Neural cell (in vitro differentiated cells): Measurements from ENCODE around the gene C1R. TPM values are rescaled to one million over a fixed set of nuclear protein-coding genes. Genes with fewer than 3 reads are reported as not detected.

Experiments used
- H2AFZ ChIP-seq: fragments of 200-600, 300-800 bp; sonication (generic), shearing (Covaris generic); 2 replicates; pipeline ENCODE4 v1.6.0; 2014; ENCODE audit warnings: low read depth, mild to moderate bottlenecking, antibody characterized with exemption, low read length, moderate library complexity
- H3F3A ChIP-seq: fragments of 200-600 bp; shearing (Covaris generic); 2 replicates; pipeline ENCODE4 v1.6.1; 2016; ENCODE audit warnings: mild to moderate bottlenecking, moderate library complexity, mixed read lengths, antibody characterized with exemption, low read length; ENCODE audit not compliant: insufficient read depth, poor library complexity, severe bottlenecking
- H3K27ac ChIP-seq: fragments of 200-600, 300-800 bp; sonication (generic), shearing (Covaris generic); 2 replicates; pipeline ENCODE4 v1.5.1; 2014; ENCODE audit warnings: mild to moderate bottlenecking, low read length, moderate library complexity
- H3K27me3 ChIP-seq: fragments of 300-800, 200-600 bp; sonication (generic), shearing (Covaris generic); 2 replicates; pipeline ENCODE4 v1.6.0; 2014; ENCODE audit warnings: mild to moderate bottlenecking, low read depth, low read length, moderate library complexity; ENCODE audit not compliant: insufficient read depth
- H3K36me3 ChIP-seq: fragments of 300-800, 200-600 bp; sonication (generic), shearing (Covaris generic); 2 replicates; pipeline ENCODE4 v1.5.1; 2014; ENCODE audit warnings: mild to moderate bottlenecking, antibody characterized with exemption, low read length, moderate library complexity; ENCODE audit not compliant: insufficient read depth
- H3K4me2 ChIP-seq: fragments of 300-800, 200-600 bp; sonication (generic), shearing (Covaris generic); 2 replicates; pipeline ENCODE4 v1.6.0; 2014; ENCODE audit warnings: mild to moderate bottlenecking, low read length
- H3K4me3 ChIP-seq: fragments of 300-800, 200-600 bp; sonication (generic), shearing (Covaris generic); 2 replicates; pipeline ENCODE4 v1.5.1; 2014; ENCODE audit warnings: mild to moderate bottlenecking, low read length, moderate library complexity
- H3K79me2 ChIP-seq: fragments of 200-600 bp; shearing (Covaris generic); replicated peaks from 2 replicates; pipeline ENCODE4 v1.6.0; 2014; ENCODE audit warnings: mild to moderate bottlenecking, low read length, moderate library complexity; ENCODE audit not compliant: insufficient read depth
- H3K9ac ChIP-seq: fragments of 300-800, 200-600 bp; sonication (generic), shearing (Covaris generic); 2 replicates; pipeline ENCODE4 v1.6.1; 2016; ENCODE audit warnings: mild to moderate bottlenecking, low read length, mixed read lengths
- H3K9me2 ChIP-seq: fragments of 200-600 bp; shearing (Covaris generic); 2 replicates; pipeline ENCODE4 v1.6.1; 2016; ENCODE audit warnings: mild to moderate bottlenecking, low read length, mixed read lengths; ENCODE audit not compliant: insufficient read depth
- H3K9me3 ChIP-seq: fragments of 200-600, 300-800 bp; sonication (generic), shearing (Covaris generic); 2 replicates; pipeline ENCODE4 v1.6.1; 2016; ENCODE audit warnings: mild to moderate bottlenecking, mixed run types, low read length, moderate library complexity, mixed read lengths
- H4K20me1 ChIP-seq: fragments of 200-600 bp; shearing (Covaris generic); 2 replicates; pipeline ENCODE4 v1.6.1; 2016; ENCODE audit warnings: mild to moderate bottlenecking, mixed run types; ENCODE audit not compliant: insufficient read depth
- EP300 ChIP-seq: fragments of 450-650 bp; conservative IDR thresholded peaks from 2 replicates; pipeline ENCODE4 v1.6.1; 2014; ENCODE audit warnings: antibody characterized with exemption, mild to moderate bottlenecking, moderate library complexity; ENCODE audit not compliant: poor library complexity, severe bottlenecking
- EZH2 ChIP-seq: fragments of 200-600, 300-800 bp; shearing (Covaris generic), sonication (generic); IDR thresholded peaks from 2 replicates; pipeline ENCODE4 v1.6.1; 2014; ENCODE audit warnings: antibody characterized with exemption, low read length, borderline replicate concordance, mild to moderate bottlenecking; ENCODE audit not compliant: insufficient read depth, poor library complexity, severe bottlenecking
- MXI1 ChIP-seq: fragments of 450-650 bp; conservative IDR thresholded peaks from 2 replicates; pipeline ENCODE4 v1.6.1; 2014; ENCODE audit warnings: antibody characterized with exemption, mild to moderate bottlenecking; ENCODE audit not compliant: poor library complexity, severe bottlenecking
- POLR2AphosphoS5 ChIP-seq: IDR thresholded peaks from 2 replicates; pipeline ENCODE4 v1.6.1; 2012
- RAD21 ChIP-seq: fragments of 450-650 bp; conservative IDR thresholded peaks from 2 replicates; pipeline ENCODE4 v1.6.1; 2014; ENCODE audit warnings: antibody characterized with exemption, mild to moderate bottlenecking, moderate library complexity
- REST ChIP-seq: IDR thresholded peaks from 2 replicates; pipeline ENCODE4 v1.6.1; 2012; ENCODE audit warnings: borderline replicate concordance
- SMC3 ChIP-seq: fragments of 450-650 bp; conservative IDR thresholded peaks from 2 replicates; pipeline ENCODE4 v1.6.1; 2014; ENCODE audit warnings: antibody characterized with exemption, mild to moderate bottlenecking, moderate library complexity; ENCODE audit not compliant: poor library complexity
- TAF1 ChIP-seq: IDR thresholded peaks from 2 replicates; pipeline ENCODE4 v1.6.1; 2012; ENCODE audit warnings: low read depth
- polyA plus RNA-seq: library from polyadenylated mRNA; depleted of rRNA; stranded (reverse); fragments of >200 nt; gene quantifications from 2 replicates; pipeline ENCODE4 v1.2.3, GENCODE V29; 2014
- TF ChIP-seq, protein P1 (sequence below): fragments of 450-650 bp; IDR thresholded peaks from 2 replicates; pipeline ENCODE4 v1.5.1; 2014; ENCODE audit warnings: antibody characterized with exemption, mild to moderate bottlenecking, moderate library complexity; ENCODE audit not compliant: poor library complexity, severe bottlenecking

The C1R gene
- polyA plus RNA-seq, 1 donor from 2014 or later = 1.7 TPM

DNA sequence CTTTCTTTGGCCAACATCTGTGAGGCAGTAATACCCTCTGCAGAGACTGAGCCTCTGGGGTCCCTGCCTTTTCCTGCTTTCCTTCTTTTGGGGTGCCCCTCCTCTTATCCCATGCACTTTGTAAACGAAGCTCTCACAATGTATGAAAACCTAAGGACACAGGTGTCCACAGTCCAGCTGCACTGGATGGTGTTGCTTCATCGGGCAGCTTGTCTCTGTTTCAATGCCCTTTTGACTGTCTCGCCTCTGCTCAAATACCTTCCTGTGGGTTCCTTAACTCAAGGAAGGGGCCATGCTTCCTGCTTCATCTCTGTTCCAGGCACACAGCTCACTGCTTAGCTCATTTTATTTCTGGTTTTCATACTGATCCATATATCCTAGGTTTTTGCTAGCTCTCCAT, 10.3 kb upstream of the C1R start:
- Histone ChIP-seq H3K36me3 (no peaks in the 10 kb centered on the region), H3K27me3 (no peaks in the 10 kb centered on the region), H3K9ac (no peak overlapping the region), H3K4me3 (no peak overlapping the region), H3K27ac (no peak overlapping the region), H3K4me2 (no peak overlapping the region), H3K9me2 (no peaks in the 10 kb centered on the region), H4K20me1 (no peaks in the 10 kb centered on the region), H2AFZ (no peak overlapping the region), H3K79me2 (no peaks in the 10 kb centered on the region), H3K9me3 (no peaks in the 10 kb centered on the region), H3F3A (no peaks in the 10 kb centered on the region)
- TF ChIP-seq RAD21 = no peak
- no peak for TF ChIP-seq POLR2AphosphoS5
- no peak for TF ChIP-seq MXI1
- no peak for TF ChIP-seq REST
- no peak for TF ChIP-seq SMC3

- H3K9ac ChIP-seq = no peak overlapping the region
- TF ChIP-seq POLR2AphosphoS5 (no peak), REST (no peak), EP300 (no peak), RAD21 (no peak), MXI1 (no peak), TAF1 (no peak), SMC3 (no peak), EZH2 (no peak)
- TF ChIP-seq, protein P1, sequence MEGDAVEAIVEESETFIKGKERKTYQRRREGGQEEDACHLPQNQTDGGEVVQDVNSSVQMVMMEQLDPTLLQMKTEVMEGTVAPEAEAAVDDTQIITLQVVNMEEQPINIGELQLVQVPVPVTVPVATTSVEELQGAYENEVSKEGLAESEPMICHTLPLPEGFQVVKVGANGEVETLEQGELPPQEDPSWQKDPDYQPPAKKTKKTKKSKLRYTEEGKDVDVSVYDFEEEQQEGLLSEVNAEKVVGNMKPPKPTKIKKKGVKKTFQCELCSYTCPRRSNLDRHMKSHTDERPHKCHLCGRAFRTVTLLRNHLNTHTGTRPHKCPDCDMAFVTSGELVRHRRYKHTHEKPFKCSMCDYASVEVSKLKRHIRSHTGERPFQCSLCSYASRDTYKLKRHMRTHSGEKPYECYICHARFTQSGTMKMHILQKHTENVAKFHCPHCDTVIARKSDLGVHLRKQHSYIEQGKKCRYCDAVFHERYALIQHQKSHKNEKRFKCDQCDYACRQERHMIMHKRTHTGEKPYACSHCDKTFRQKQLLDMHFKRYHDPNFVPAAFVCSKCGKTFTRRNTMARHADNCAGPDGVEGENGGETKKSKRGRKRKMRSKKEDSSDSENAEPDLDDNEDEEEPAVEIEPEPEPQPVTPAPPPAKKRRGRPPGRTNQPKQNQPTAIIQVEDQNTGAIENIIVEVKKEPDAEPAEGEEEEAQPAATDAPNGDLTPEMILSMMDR = no peak
Observed at GRCh38 chr12:7101694-7102131, 9.5 kb upstream of the C1R start.

More at GRCh38 chr12:7101694-7102131, 9.5 kb upstream of the C1R start:
- no peaks in the 10 kb centered on the region for H3K27me3 ChIP-seq
- H3K9me3 ChIP-seq = no peaks in the 10 kb centered on the region
- no peak overlapping the region for H2AFZ ChIP-seq
- no peak overlapping the region for H3K4me3 ChIP-seq
- no peaks in the 10 kb centered on the region for H3F3A ChIP-seq
- no peaks in the 10 kb centered on the region for H3K36me3 ChIP-seq
- H3K9me2 ChIP-seq = no peaks in the 10 kb centered on the region
- no peaks in the 10 kb centered on the region for H4K20me1 ChIP-seq
- H3K79me2 ChIP-seq = no peaks in the 10 kb centered on the region
- no peak overlapping the region for H3K27ac ChIP-seq
- H3K4me2 ChIP-seq = no peak overlapping the region
